A549 (cell line): ENCODE results near the gene TM4SF20. TPM values are rescaled to one million over a fixed set of nuclear protein-coding genes. Genes with fewer than 3 reads are reported as not detected.

ENCODE experiments used
- ATAC-seq, 2 experiments: fragments of 200-7000 bp in 1 of 2; fragments of >200 bp in 1 of 2; cut with Nextera tagmentation in 1 of 2; cut with Tn5 transposase in 1 of 2; 3 replicates each; pipeline versions ENCODE4 v1.8.0 to v1.9.1; 2018 to 2020; ENCODE audit warnings: mild to moderate bottlenecking in 1 of 2, moderate library complexity in 1 of 2
- CTCF ChIA-PET: fragments of 300-600 bp; sonication (Branson Sonifier 250); formaldehyde crosslinking; extraction: SDS; loops from one replicate; lab custom pipeline; 2021; ENCODE audit warnings: antibody characterized with exemption, inconsistent platforms; lab: Yijun Ruan, JAX
- POLR2A ChIA-PET: fragments of 350-600 bp; formaldehyde crosslinking; extraction: SDS; loops from one replicate; lab custom pipeline; 2021; ENCODE audit warnings: antibody characterized with exemption, inconsistent platforms; lab: Yijun Ruan, JAX
- DNase-seq, 2 experiments: peaks; one replicate each; pipeline versions ENCODE4 v3.0.0 to v3.0.0-alpha.2; 2011 to 2016; ENCODE audit warnings: low read depth in 1 of 2, low spot score in 1 of 2
- FAIRE-seq: peaks from 2 replicates; lab custom pipeline; 2011; peaks lifted over from hg19 to GRCh38; lab: Jason Lieb, UNC
- H3K27ac ChIP-seq, 2 experiments: fragments of >200 bp; sonication (Bioruptor Twin); formaldehyde crosslinking; 3 replicates each; pipeline ENCODE4 v1.5.1; 2016 to 2017
- H3K4me1 ChIP-seq: fragments of >200 bp; sonication (Bioruptor Twin); formaldehyde crosslinking; 3 replicates; pipeline ENCODE4 v1.6.1; 2016
- H3K4me2 ChIP-seq: fragments of >200 bp; sonication (Bioruptor Twin); formaldehyde crosslinking; 3 replicates; pipeline ENCODE4 v1.6.1; 2016
- H3K4me3 ChIP-seq: fragments of >200 bp; sonication (Bioruptor Twin); formaldehyde crosslinking; 3 replicates; pipeline ENCODE4 v1.5.1; 2016
- H3K9me3 ChIP-seq: fragments of >200 bp; sonication (Bioruptor Twin); formaldehyde crosslinking; 3 replicates; pipeline ENCODE4 v1.6.1; 2016
- CBX8 ChIP-seq: fragments of 200-600 bp; sonication (generic); IDR thresholded peaks from 2 replicates; pipeline ENCODE4 v1.6.1; 2016
- CEBPB ChIP-seq, 2 experiments: fragments of >200 bp in 1 of 2; sonication (Bioruptor Twin) in 1 of 2; formaldehyde crosslinking in 1 of 2; IDR thresholded peaks; 2 replicates each; pipeline ENCODE4 v1.6.1; 2012 to 2016
- EHF ChIP-seq: fragments of 250-450 bp; sonication (Bioruptor Pico); IDR thresholded peaks from 2 replicates; pipeline ENCODE4 v1.5.0; 2020; ENCODE audit warnings: mild to moderate bottlenecking
- EP300 ChIP-seq, 2 experiments: fragments of >200 bp; sonication (Bioruptor Twin); formaldehyde crosslinking; IDR thresholded peaks; 2 replicates in 1 of 2; 3 replicates in 1 of 2; pipeline ENCODE4 v1.6.1; 2016 to 2017
- ESRRA ChIP-seq: fragments of 150-350 bp; IDR thresholded peaks from 2 replicates; pipeline ENCODE4 v1.6.1; 2014; ENCODE audit warnings: mild to moderate bottlenecking, low read length, borderline replicate concordance
- FOXS1 ChIP-seq: fragments of 250-450 bp; sonication (Bioruptor Pico); IDR thresholded peaks from 2 replicates; pipeline ENCODE4 v1.5.0; 2020; ENCODE audit warnings: mild to moderate bottlenecking, moderate library complexity
- HDAC2 ChIP-seq: fragments of 200-600 bp; sonication (generic); IDR thresholded peaks from 2 replicates; pipeline ENCODE4 v1.6.1; 2016
- HEYL ChIP-seq: fragments of 250-450 bp; sonication (Bioruptor Pico); IDR thresholded peaks from 2 replicates; pipeline ENCODE4 v1.8.0; 2021; ENCODE audit warnings: mild to moderate bottlenecking, moderate library complexity
- HOXA7 ChIP-seq: fragments of 250-450 bp; sonication (Bioruptor Pico); IDR thresholded peaks from 2 replicates; pipeline ENCODE4 v1.5.0; 2020; ENCODE audit warnings: mild to moderate bottlenecking, moderate library complexity
- JUN ChIP-seq, 2 experiments: fragments of >200 bp; sonication (Bioruptor Twin); formaldehyde crosslinking; IDR thresholded peaks; 2 replicates in 1 of 2; 3 replicates in 1 of 2; pipeline ENCODE4 v1.6.1; 2016 to 2017
- JUNB ChIP-seq: fragments of >200 bp; sonication (Bioruptor Twin); formaldehyde crosslinking; IDR thresholded peaks from 2 replicates; pipeline ENCODE4 v1.6.1; 2016
- MAFK ChIP-seq: fragments of 450-650 bp; IDR thresholded peaks from 2 replicates; pipeline ENCODE4 v1.6.1; 2014; ENCODE audit not compliant: partially characterized antibody
- MAZ ChIP-seq: fragments of 150-350 bp; IDR thresholded peaks from 2 replicates; pipeline ENCODE4 v1.6.1; 2014; ENCODE audit warnings: antibody characterized with exemption, low read depth, low read length, borderline replicate concordance
- NFE2L2 ChIP-seq: fragments of 150-350 bp; conservative IDR thresholded peaks from 2 replicates; pipeline ENCODE4 v1.6.1; 2014; ENCODE audit warnings: low read length
- NPAS2 ChIP-seq: fragments of 250-450 bp; sonication (Bioruptor Pico); IDR thresholded peaks from 2 replicates; pipeline ENCODE4 v1.8.0; 2022; ENCODE audit warnings: mild to moderate bottlenecking, moderate library complexity, borderline replicate concordance
- POLR2A ChIP-seq: IDR thresholded peaks from 2 replicates; pipeline ENCODE4 v1.6.1; 2012; ENCODE audit warnings: mild to moderate bottlenecking, low read length
- POLR2AphosphoS2 ChIP-seq: conservative IDR thresholded peaks from 2 replicates; pipeline ENCODE4 v1.6.1; 2012; ENCODE audit warnings: low read length, improper control_type of control experiment, inconsistent platforms
- RAD21 ChIP-seq, 2 experiments: fragments of >200 bp in 1 of 2; sonication (Bioruptor Twin) in 1 of 2; formaldehyde crosslinking in 1 of 2; IDR thresholded peaks in 1 of 2; conservative IDR thresholded peaks in 1 of 2; 2 replicates in 1 of 2; 3 replicates in 1 of 2; pipeline ENCODE4 v1.6.1; 2012 to 2018; ENCODE audit warnings: inconsistent platforms in 1 of 2
- RARB ChIP-seq: fragments of 250-450 bp; sonication (Bioruptor Pico); IDR thresholded peaks from 2 replicates; pipeline ENCODE4 v1.8.0; 2021; ENCODE audit warnings: mild to moderate bottlenecking, moderate library complexity
- RFX5 ChIP-seq: fragments of 450-650 bp; IDR thresholded peaks from 2 replicates; pipeline ENCODE4 v1.7.1; 2014; ENCODE audit warnings: antibody characterized with exemption, mild to moderate bottlenecking, moderate library complexity
- RNF2 ChIP-seq: fragments of 200-600 bp; sonication (generic); IDR thresholded peaks from 2 replicates; pipeline ENCODE4 v1.6.1; 2016; ENCODE audit warnings: low read depth, mild to moderate bottlenecking, antibody characterized with exemption, moderate library complexity, borderline replicate concordance
- TFCP2L1 ChIP-seq: fragments of 250-450 bp; sonication (Bioruptor Pico); IDR thresholded peaks from 2 replicates; pipeline ENCODE4 v1.5.0; 2021; ENCODE audit warnings: mild to moderate bottlenecking
- TP53 ChIP-seq: fragments of 250-450 bp; sonication (Bioruptor Pico); IDR thresholded peaks from 2 replicates; pipeline ENCODE4 v1.5.0; 2021; ENCODE audit warnings: mild to moderate bottlenecking, moderate library complexity
- ZFP36 ChIP-seq: fragments of 450-650 bp; IDR thresholded peaks from 2 replicates; pipeline ENCODE4 v1.6.1; 2014; ENCODE audit warnings: borderline replicate concordance; ENCODE audit not compliant: partially characterized antibody
- ZNF302 ChIP-seq: fragments of 250-450 bp; sonication (Bioruptor Pico); IDR thresholded peaks from 2 replicates; pipeline ENCODE4 v1.9.0; 2021; ENCODE audit warnings: inconsistent platforms, mild to moderate bottlenecking, moderate library complexity
- whole genome bisulfite sequencing: methylation state at CpG from one replicate; pipeline ENCODE4 v1.1.6; 2017; ENCODE audit errors: missing lambda C conversion rate; 5-methylcytosine and 5-hydroxymethylcytosine counted together
- polyA plus RNA-seq, 4 experiments: library from polyadenylated mRNA; depleted of rRNA in 3 of 4; stranded (reverse); fragments of >200 nt; fragmentation: RNase III in 1 of 4; extraction: RNeasy Plus Mini Kit Qiagen cat#74134 plus additional on column Dnase treatment in 1 of 4; gene quantifications; 2 replicates in 3 of 4; 3 replicates in 1 of 4; pipeline ENCODE4 v1.2.3, GENCODE V29; 2011 to 2017
- TF ChIP-seq, protein P1 (sequence below): fragments of >200 bp; sonication (Bioruptor Twin); formaldehyde crosslinking; IDR thresholded peaks from 2 replicates; pipeline ENCODE4 v1.6.1; 2016
- TF ChIP-seq, protein P2 (sequence below): fragments of >200 bp; sonication (Bioruptor Twin); formaldehyde crosslinking; IDR thresholded peaks from 3 replicates; pipeline ENCODE4 v1.5.1; 2016
- TF ChIP-seq, protein P3 (sequence below): IDR thresholded peaks from 2 replicates; pipeline ENCODE4 v1.6.1; 2012

TM4SF20 gene
- polyA plus RNA-seq, 2 of the 4 experiments (the other 2 are of a cell fraction), result 59.3 to 136 TPM

DNA sequence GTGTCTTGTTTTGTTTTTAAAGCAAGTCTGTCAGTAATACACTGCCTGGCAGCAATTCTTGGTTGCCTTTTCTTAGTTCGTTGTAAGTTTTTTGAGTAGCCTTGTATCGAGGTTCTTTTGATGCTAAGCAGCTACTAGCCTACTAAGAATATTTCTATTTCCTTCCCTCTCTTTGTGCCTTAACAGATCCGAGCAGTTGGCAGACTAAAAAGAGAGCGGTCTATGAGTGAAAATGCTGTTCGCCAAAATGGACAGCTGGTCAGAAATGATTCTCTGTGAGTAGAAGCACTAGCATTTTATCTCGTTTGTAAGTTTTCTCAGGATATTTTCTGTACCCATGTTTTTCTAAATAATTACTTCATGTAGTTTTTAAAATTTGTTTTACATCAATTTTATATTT, 39.0 kb downstream of the TM4SF20 start (continued):
- no peak for TF ChIP-seq ZFP36
- no peak for TF ChIP-seq ESRRA
- no peak for TF ChIP-seq CBX8

DNA sequence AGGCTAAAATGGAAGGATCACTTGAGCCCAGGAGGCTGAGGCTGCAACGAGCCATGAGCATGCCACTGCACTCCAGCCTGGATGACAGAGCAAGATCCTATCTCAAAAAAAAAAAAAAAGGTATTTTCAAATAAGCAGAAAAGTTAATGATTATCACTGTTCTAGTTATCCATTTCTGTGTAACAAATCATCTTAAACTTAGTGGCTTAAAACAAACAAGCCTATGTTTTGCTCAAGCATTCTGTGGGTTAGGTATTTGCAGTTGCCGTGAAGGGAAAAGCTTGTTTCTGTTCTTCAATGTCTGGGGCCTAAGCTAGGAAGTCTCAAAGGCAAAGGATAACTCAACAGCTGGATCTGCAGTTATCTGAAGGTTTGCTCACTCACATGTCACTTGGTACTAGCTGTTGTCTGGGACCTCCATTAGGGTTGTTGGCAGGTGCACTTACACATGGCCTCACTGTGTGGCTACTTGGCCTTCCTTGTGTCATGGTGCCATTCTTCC, 40.0 kb downstream of the TM4SF20 start:
- ChIA-PET CTCF (interaction anchor here (0.7 to 2.1 kb wide), 5 partner anchors 10 to 1287 kb away, joined by 3 to 8 read pairs (median 3); no protein-coding TSS in a partner anchor), POLR2A (no interaction called here)
- FAIRE-seq, result no peak

DNA sequence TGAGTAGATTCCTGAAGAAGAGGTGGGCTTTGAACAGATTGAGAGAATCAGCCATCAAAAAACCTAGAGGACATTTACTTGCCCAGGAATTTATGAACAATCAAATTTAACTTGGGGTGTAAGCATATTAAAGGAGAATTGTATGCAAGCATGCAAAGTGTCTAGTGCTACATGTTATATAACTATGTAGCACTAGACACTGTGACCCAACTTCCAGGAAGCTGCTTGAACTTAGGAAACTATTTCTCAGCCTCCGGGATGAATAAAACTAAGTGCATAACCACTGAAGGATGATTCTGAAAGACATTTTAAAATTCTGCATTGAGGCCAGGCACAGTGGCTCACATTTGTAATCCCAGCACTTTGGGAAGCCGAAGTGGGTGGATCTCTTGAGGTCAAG, 41.7 kb downstream of the TM4SF20 start:
- ChIA-PET POLR2A (no interaction called here), CTCF (interaction anchor here (0.7 to 2.2 kb wide), 3 partner anchors 12 to 428 kb away, joined by 3 to 6 read pairs (median 3); partner anchors contain the start of gene MFF)
- no peak for DNase-seq
- H3K4me3 ChIP-seq, result no peak overlapping the region
- H3K27ac ChIP-seq, result no peak overlapping the region
- no peak overlapping the region for H3K4me2 ChIP-seq
- TF ChIP-seq RARB (no peak), HOXA7 (CRISPR knock-in tag) (no peak), HDAC2 (no peak), EHF (no peak), NFE2L2 (no peak), TP53 (CRISPR knock-in tag) (no peak), JUN (IDR thresholded peaks at IDR 0.05) (no peak), NPAS2 (CRISPR knock-in tag) (no peak), POLR2A (no peak), JUNB (no peak), RFX5 (no peak), RAD21 (conservative IDR thresholded peaks at IDR 0.05 in 1 of 2, IDR thresholded peaks at IDR 0.05 in 1 of 2) (no peak), FOXS1 (no peak), MAZ (no peak), POLR2AphosphoS2 (no peak), EP300 (IDR thresholded peaks at IDR 0.05) (no peak), HEYL (CRISPR knock-in tag) (no peak)
- TF ChIP-seq, protein P1, sequence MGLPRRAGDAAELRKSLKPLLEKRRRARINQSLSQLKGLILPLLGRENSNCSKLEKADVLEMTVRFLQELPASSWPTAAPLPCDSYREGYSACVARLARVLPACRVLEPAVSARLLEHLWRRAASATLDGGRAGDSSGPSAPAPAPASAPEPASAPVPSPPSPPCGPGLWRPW, result no peak
- ATAC-seq, result no peak
- H3K9me3 ChIP-seq, result no peaks in the 10 kb centered on the region
- FAIRE-seq, result no peak
- peaks cover 29% of the 10 kb centered on the region for H3K4me1 ChIP-seq
- WGBS, result 98% methylated on average over 2 of the region's 2 CpGs

More for the DNA sequence above, 40.0 kb downstream of the TM4SF20 start:
- DNase-seq, result peak in 1 of 2 experiments; percentile 27
- Histone ChIP-seq H3K4me1 (peaks cover 29% of the 10 kb centered on the region), H3K9me3 (no peaks in the 10 kb centered on the region), H3K4me2 (peak overlapping the region; percentile 39), H3K27ac (peak overlapping the region; percentile 25 to 64; a peak in 3 of 6 replicates), H3K4me3 (no peak overlapping the region)
- 4% methylated on average over 2 of the region's 2 CpGs for WGBS
- TF ChIP-seq HEYL (CRISPR knock-in tag) (no peak), POLR2AphosphoS2 (no peak), RFX5 (no peak), ZNF302 (CRISPR knock-in tag) (no peak), TFCP2L1 (CRISPR knock-in tag) (no peak), MAFK (no peak), POLR2A (no peak), RNF2 (no peak), RARB (no peak), CEBPB (IDR thresholded peaks at IDR 0.05) (no peak), ESRRA (no peak)
- TF ChIP-seq, protein P2, sequence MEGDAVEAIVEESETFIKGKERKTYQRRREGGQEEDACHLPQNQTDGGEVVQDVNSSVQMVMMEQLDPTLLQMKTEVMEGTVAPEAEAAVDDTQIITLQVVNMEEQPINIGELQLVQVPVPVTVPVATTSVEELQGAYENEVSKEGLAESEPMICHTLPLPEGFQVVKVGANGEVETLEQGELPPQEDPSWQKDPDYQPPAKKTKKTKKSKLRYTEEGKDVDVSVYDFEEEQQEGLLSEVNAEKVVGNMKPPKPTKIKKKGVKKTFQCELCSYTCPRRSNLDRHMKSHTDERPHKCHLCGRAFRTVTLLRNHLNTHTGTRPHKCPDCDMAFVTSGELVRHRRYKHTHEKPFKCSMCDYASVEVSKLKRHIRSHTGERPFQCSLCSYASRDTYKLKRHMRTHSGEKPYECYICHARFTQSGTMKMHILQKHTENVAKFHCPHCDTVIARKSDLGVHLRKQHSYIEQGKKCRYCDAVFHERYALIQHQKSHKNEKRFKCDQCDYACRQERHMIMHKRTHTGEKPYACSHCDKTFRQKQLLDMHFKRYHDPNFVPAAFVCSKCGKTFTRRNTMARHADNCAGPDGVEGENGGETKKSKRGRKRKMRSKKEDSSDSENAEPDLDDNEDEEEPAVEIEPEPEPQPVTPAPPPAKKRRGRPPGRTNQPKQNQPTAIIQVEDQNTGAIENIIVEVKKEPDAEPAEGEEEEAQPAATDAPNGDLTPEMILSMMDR, result no peak
- TF ChIP-seq, protein P3, sequence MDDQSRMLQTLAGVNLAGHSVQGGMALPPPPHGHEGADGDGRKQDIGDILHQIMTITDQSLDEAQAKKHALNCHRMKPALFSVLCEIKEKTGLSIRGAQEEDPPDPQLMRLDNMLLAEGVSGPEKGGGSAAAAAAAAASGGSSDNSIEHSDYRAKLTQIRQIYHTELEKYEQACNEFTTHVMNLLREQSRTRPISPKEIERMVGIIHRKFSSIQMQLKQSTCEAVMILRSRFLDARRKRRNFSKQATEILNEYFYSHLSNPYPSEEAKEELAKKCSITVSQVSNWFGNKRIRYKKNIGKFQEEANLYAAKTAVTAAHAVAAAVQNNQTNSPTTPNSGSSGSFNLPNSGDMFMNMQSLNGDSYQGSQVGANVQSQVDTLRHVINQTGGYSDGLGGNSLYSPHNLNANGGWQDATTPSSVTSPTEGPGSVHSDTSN, result no peak
- peak; percentile 68 to 72; a peak in 5 of 6 replicates for ATAC-seq
